Prostate gland (tissue), 2 donors: ENCODE measurements around the gene ASXL1.

Experiments used
- POLR2A ChIP-seq: fragments of 450-650 bp; IDR thresholded peaks from one replicate; pipeline ENCODE4 v1.6.1; 2016; ENCODE audit warnings: antibody characterized with exemption, mild to moderate bottlenecking
- POLR2AphosphoS5 ChIP-seq: sonication (generic); formaldehyde crosslinking; IDR thresholded peaks from one replicate; pipeline ENCODE4 v1.6.1; 2017; ENCODE audit warnings: antibody characterized with exemption
- TF ChIP-seq, protein P1 (sequence below), 4 experiments: fragments of 200-600 bp in 2 of 4; fragments of 450-650 bp in 2 of 4; sonication (generic) in 2 of 4; IDR thresholded peaks; 1 replicate in 3 of 4; 2 replicates in 1 of 4; pipeline ENCODE4 v1.5.1; 2016 to 2019; ENCODE audit warnings: antibody characterized with exemption in 4 of 4, mild to moderate bottlenecking in 2 of 4, moderate library complexity in 2 of 4

DNA sequence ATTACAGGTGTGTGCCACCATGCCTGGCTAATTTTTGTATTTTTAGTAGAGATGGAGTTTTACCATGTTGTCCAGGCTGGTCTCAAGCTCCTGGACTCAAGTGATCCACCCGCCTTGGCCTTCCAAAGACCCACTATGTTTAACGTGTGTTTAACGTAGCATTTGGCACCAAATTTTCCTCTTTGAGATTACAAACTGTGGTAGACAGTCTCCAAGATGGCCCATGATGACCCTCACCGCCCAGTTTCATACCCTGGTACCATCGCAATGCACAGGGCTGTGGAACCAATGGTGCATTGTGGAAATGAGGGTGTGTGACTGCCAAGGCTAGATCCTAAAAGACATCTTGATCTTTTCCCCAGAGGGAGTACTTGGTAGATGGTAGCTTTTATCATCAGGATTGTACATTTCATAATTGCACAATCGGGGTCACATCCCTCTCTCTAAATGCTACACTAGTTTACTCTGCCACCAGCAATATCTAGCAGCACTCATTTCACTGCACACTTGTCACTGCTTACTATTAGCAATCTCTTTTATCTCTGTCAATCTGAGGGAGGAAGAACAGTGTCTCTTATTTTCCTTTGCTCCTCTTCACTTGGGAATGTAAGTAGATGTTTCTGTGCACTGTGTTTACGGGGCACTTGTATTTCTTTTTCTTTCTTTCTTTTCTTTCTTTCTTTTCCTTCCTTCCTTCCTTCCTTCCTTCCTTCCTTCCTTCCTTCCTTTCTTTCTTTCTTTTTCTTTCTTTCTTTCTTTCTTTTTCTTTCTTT, 130.1 kb downstream of the ASXL1 start:
- TF ChIP-seq, protein P1, sequence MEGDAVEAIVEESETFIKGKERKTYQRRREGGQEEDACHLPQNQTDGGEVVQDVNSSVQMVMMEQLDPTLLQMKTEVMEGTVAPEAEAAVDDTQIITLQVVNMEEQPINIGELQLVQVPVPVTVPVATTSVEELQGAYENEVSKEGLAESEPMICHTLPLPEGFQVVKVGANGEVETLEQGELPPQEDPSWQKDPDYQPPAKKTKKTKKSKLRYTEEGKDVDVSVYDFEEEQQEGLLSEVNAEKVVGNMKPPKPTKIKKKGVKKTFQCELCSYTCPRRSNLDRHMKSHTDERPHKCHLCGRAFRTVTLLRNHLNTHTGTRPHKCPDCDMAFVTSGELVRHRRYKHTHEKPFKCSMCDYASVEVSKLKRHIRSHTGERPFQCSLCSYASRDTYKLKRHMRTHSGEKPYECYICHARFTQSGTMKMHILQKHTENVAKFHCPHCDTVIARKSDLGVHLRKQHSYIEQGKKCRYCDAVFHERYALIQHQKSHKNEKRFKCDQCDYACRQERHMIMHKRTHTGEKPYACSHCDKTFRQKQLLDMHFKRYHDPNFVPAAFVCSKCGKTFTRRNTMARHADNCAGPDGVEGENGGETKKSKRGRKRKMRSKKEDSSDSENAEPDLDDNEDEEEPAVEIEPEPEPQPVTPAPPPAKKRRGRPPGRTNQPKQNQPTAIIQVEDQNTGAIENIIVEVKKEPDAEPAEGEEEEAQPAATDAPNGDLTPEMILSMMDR (IDR thresholded peaks at IDR 0.05) = no peak
- no peak for TF ChIP-seq POLR2AphosphoS5
- no peak for TF ChIP-seq POLR2A
